HAP-1 (cell line): ENCODE results near the gene BAIAP2.

Experiments
- DNase-seq, 2 experiments: peaks; one replicate each; pipeline ENCODE4 v3.0.0-alpha.2; 2016 to 2020; ENCODE audit warnings: low spot score in 2 of 2
- H3K27me3 ChIP-seq: fragments of 250-450 bp; sonication (Bioruptor Pico); 2 replicates; pipeline ENCODE4 v1.5.1; 2020; ENCODE audit warnings: low read depth, mild to moderate bottlenecking, moderate library complexity
- H3K36me3 ChIP-seq: fragments of 250-450 bp; sonication (Bioruptor Pico); replicated peaks from 2 replicates; pipeline ENCODE4 v1.5.1; 2020; ENCODE audit warnings: mild to moderate bottlenecking
- H3K4me1 ChIP-seq: fragments of 250-450 bp; sonication (Bioruptor Pico); 2 replicates; pipeline ENCODE4 v1.5.1; 2020; ENCODE audit warnings: mild to moderate bottlenecking
- H3K4me3 ChIP-seq: fragments of 250-450 bp; sonication (Bioruptor Pico); 2 replicates; pipeline ENCODE4 v1.5.1; 2020; ENCODE audit warnings: mild to moderate bottlenecking, moderate library complexity
- H3K9me3 ChIP-seq: fragments of 250-450 bp; sonication (Bioruptor Pico); 2 replicates; pipeline ENCODE4 v1.5.1; 2020; ENCODE audit warnings: mild to moderate bottlenecking, moderate library complexity
- in situ Hi-C: fragments of 300-500 bp; cut with MboI; formaldehyde crosslinking; loops from 3 replicates; pipeline ENCODE4 v1.14.3; 2020; ENCODE audit warnings: low sequenced_read_pairs, inconsistent platforms, mixed read lengths

The BAIAP2 gene

DNA sequence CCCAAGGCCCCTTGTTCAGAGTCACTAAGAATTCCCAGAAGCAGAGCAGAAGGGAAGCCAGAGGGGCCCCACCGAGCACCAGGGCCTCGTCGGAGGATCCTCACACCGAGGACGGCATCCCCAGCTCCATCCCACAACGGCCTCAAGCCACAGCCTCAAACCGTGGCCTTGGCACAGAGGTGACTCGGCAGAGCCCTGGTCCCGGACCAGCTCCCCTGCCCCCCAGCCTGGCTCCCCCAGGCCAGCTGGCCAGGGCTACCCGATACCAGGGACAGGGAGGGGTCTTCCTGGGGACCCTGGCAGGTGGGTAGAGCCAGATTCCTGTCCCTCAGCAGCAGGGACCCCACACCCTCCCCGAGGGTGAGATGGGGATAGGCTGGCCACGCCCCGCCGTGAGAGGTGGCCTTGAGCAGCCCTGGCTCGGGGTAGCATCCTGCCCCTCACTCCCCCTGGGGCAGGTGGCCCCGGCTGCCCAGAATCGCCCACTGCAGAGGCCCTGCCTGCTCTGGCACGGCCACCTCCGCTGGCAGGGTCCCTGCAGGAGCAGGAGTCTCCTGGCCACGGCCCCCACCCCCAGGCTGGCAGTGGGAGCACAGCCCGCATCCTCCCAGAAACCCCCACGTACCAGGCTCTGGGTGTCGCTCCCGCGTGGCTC lies 124.8 kb downstream of the BAIAP2 start:
- no peak for DNase-seq
- Histone ChIP-seq H3K9me3 (no peaks in the 10 kb centered on the region), H3K4me1 (no peaks in the 10 kb centered on the region), H3K27me3 (no peaks in the 10 kb centered on the region), H3K36me3 (no peaks in the 10 kb centered on the region), H3K4me3 (no peak overlapping the region)
- in situ Hi-C loops = no loop called here

DNA sequence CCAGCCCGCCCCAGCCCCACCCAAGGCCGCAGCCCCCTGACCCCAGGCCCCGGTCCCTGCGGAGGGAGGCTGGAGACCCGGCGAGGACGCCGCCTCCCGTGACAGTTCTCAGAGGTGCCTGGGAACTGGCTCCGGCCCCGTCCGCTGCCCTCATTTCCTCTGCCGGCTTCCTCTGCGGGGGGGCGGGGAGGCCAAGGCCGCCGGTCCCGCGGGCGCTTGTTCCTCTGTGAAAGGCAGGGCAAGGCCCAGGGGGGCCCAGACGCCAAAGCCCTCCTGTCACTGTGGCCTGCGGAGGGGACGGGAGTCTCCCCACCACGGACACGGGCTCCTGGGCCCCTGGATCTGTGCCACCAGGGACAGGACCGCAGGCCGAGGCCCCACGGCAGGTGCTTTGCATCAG lies 125.4 kb downstream of the BAIAP2 start:
- Histone ChIP-seq H3K4me3 (no peak overlapping the region), H3K4me1 (0 out of 2 replicates have a peak, but pooled peaks cover 3% of the 10 kb centered on the region)
- in situ Hi-C loops = no loop called here

DNA sequence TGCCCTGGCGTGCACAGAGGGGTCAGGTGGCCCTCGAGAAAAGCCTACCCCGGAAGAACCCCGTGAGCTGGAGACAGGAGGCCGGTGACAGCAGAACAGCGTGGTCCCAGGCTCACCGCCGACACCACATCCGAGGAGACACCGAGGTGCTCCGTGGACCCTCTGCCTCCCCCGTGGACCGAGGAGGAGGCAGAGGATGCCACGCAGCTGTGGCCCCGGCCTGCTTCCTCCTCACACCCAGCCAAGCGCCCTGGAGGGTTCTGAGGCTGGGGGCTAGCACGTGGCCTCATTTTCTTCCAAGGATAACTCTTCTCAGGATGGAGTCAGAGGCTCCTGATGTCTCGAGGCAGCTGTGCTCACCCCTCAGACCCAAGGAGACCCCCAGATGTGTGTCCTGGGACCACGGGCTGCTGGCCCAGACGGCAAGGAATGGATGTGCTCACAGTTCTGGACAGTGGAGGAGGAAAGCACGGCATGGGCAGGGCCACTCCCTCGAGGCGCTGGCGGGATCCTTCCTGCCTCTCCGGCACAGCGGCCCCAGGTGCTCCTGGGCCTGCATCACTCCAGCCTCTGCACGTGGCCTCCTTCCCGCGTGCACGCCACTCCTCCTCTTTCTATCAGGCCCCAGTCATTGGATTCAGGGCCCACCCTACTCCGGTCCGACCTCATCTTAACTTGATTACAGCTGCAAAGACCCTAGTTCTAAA lies 125.9 kb downstream of the BAIAP2 start:
- no peaks in the 10 kb centered on the region for H3K27me3 ChIP-seq

More for the DNA sequence above, 125.4 kb downstream of the BAIAP2 start:
- no peak for DNase-seq
- Histone ChIP-seq H3K9me3 (no peaks in the 10 kb centered on the region), H3K36me3 (no peaks in the 10 kb centered on the region), H3K27me3 (no peaks in the 10 kb centered on the region)

DNA sequence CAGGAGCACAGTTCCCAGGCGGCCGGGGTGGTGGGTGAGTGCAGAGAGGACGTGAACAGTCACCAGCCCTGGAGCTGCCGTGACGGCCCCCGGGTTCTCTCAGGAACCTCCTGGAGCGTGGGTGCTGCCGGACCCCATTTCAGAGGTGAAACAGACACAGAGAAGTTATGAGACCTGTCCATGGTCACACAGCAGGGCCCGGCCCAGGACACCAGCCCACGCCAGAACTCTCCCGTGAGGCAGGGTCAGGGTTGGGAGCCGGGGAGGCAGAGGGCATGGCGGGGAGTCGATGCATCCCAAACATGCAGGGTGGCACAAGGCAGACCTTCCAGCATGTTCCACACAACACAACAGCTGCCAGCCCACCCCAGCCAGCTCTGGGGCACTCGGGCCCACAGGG lies 126.6 kb downstream of the BAIAP2 start:
- H3K36me3 ChIP-seq = no peaks in the 10 kb centered on the region
- no peak for DNase-seq
- no peaks in the 10 kb centered on the region for H3K9me3 ChIP-seq
- H3K4me3 ChIP-seq = no peak overlapping the region
- H3K27me3 ChIP-seq = no peaks in the 10 kb centered on the region
- in situ Hi-C loops = no loop called here
- peaks cover 3% of the 10 kb centered on the region; the same call in 1 of the 2 replicates for H3K4me1 ChIP-seq

More for the DNA sequence above, 125.9 kb downstream of the BAIAP2 start:
- Histone ChIP-seq H3K36me3 (no peaks in the 10 kb centered on the region), H3K4me3 (no peak overlapping the region), H3K9me3 (no peaks in the 10 kb centered on the region), H3K4me1 (peaks cover 3% of the 10 kb centered on the region; the same call in 1 of the 2 replicates)
- in situ Hi-C loops = no loop called here
- DNase-seq = no peak

DNA sequence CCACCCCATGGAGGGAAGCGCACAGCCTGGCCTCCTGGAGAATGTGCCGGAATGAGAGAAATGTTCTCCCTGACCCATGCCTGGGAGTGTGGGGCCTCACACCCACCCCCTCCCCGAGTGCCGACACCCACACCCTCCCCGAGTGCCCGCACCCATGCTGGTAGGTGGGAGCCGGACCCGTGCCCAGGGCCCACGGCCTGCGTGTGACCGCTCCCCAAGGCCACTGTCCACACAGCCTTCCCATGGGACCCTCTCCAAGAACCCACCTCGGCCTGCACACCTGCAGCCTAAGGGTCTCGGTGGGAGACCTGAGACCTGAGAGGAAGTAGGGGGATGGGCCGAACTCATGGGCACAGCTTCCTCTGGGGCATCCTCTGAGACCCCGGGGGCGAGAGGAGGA lies 127.0 kb downstream of the BAIAP2 start:
- in situ Hi-C loops = no loop called here
- no peaks in the 10 kb centered on the region for H3K27me3 ChIP-seq
- H3K4me3 ChIP-seq = no peak overlapping the region
- DNase-seq = no peak
- no peaks in the 10 kb centered on the region for H3K9me3 ChIP-seq
- H3K36me3 ChIP-seq = no peaks in the 10 kb centered on the region
- H3K4me1 ChIP-seq = peaks cover 5% of the 10 kb centered on the region; the same call in 1 of the 2 replicates

- no peaks in the 10 kb centered on the region for H3K9me3 ChIP-seq
- DNase-seq = no peak
- in situ Hi-C loops = no loop called here
- no peaks in the 10 kb centered on the region for H3K36me3 ChIP-seq
- H3K4me3 ChIP-seq = no peak overlapping the region
- no peaks in the 10 kb centered on the region for H3K27me3 ChIP-seq
- H3K4me1 ChIP-seq = peaks cover 5% of the 10 kb centered on the region; the same call in 1 of the 2 replicates
Observed at GRCh38 chr17:81162491-81162890, 127.5 kb downstream of the BAIAP2 start.

DNA sequence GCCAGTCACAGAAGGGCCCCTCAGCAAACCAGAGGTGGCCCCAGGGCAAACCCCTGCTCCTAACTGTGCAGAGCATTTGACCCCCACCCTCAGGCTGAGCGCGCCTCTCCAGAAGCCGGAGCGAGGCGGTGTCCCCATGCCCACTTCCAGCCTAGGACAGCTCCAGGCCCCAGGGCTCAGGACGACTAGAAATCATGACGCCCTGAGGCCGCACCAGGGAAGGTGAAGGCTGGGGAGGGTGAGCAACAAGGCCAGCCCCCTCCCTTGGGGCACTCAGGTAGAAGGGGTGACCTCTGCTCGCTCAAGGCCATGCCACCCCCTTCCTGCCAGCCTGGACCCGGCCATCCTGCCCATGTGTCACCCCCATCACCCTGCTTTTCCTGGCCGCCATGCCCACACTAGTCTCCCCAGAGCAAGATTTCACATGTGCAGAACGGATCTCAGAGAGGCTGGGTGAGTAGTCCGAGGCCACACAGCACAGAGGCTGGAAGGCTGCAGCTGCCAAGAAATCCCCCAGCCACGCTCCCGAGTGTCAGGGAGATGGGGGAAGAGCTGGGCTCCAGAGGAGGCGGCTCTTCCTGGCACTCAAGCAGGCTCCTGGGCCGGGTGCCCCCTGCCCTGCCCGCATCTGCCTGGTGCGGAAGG lies 128.2 kb downstream of the BAIAP2 start:
- in situ Hi-C loops = no loop called here
- H3K27me3 ChIP-seq = no peaks in the 10 kb centered on the region
- no peak for DNase-seq
- H3K4me3 ChIP-seq = no peak overlapping the region
- H3K4me1 ChIP-seq = peaks cover 5% of the 10 kb centered on the region; the same call in 1 of the 2 replicates
- no peaks in the 10 kb centered on the region for H3K9me3 ChIP-seq
- no peaks in the 10 kb centered on the region for H3K36me3 ChIP-seq

DNA sequence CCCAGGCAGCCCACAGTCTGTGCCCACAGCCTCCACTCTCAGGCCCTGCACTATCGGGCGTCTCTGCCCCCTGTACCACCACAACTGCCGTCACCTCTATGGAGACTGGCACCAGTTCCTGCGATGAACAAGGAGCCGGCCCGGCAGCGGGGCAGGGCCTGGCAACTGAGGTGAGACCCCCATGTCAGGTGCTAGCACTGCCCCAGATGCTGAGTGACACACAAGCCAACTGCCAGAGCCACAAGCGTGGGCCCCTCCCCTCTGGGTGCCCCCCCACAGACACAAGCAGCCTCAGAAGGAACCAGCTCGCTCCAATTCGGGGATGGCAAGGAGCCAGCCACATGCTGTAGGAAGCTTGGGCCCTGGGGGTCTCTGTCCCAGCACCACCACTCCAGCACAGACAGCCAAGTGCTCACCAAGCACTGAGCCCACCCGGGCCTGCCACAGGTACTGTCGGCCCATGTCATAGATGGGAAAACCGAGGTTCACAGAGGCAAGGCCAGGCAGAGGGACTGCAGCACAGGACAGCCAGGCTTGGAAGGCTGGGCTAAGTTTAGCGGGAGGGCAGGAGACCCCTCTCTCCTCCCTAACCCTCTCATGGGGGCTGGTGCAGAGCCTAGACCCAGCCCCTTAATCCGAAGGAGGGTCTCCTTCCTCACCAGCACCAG lies 128.9 kb downstream of the BAIAP2 start:
- H3K9me3 ChIP-seq = no peaks in the 10 kb centered on the region
- no peak overlapping the region for H3K4me3 ChIP-seq
- H3K4me1 ChIP-seq = peaks cover 5% of the 10 kb centered on the region; the same call in 1 of the 2 replicates
- in situ Hi-C loops = no loop called here
- no peaks in the 10 kb centered on the region for H3K36me3 ChIP-seq
- no peak for DNase-seq
- H3K27me3 ChIP-seq = no peaks in the 10 kb centered on the region

GRCh38 chr17:81164371-81165245 lies 129.7 kb downstream of the BAIAP2 start:
- in situ Hi-C loops = no loop called here
- Histone ChIP-seq H3K36me3 (no peaks in the 10 kb centered on the region), H3K27me3 (no peaks in the 10 kb centered on the region), H3K4me3 (peak overlapping the region; percentile 50), H3K4me1 (peaks cover 5% of the 10 kb centered on the region; the same call in 1 of the 2 replicates), H3K9me3 (no peaks in the 10 kb centered on the region)
- DNase-seq = no peak

- in situ Hi-C loops = no loop called here
Observed at GRCh38 chr17:81165246-81166032, 130.5 kb downstream of the BAIAP2 start, which contains the start of gene PVALEF. TSS of gene PVALEF (plus strand) at chr17:81165507. CDS start at chr17:81181227, 15,720 bp downstream.

GRCh38 chr17:81166033-81166492 lies 131.1 kb downstream of the BAIAP2 start, which contains the start of gene AATK:
TSS of gene AATK (minus strand) at chr17:81166221. CDS start at chr17:81165992, 229 bp downstream.
- Histone ChIP-seq H3K9me3 (no peaks in the 10 kb centered on the region), H3K4me3 (peak within 1 kb of the TSS; percentile 50), H3K36me3 (no peaks in the 10 kb centered on the region), H3K4me1 (peaks cover 5% of the 10 kb centered on the region; the same call in 1 of the 2 replicates), H3K27me3 (no peaks in the 10 kb centered on the region)
- in situ Hi-C loops = no loop called here
- DNase-seq = no peak

More at GRCh38 chr17:81165246-81166032, 130.5 kb downstream of the BAIAP2 start, which contains the start of gene PVALEF:
- H3K36me3 ChIP-seq = no peaks in the 10 kb centered on the region
- H3K27me3 ChIP-seq = no peaks in the 10 kb centered on the region
- H3K9me3 ChIP-seq = no peaks in the 10 kb centered on the region
- H3K4me1 ChIP-seq = peaks cover 5% of the 10 kb centered on the region; the same call in 1 of the 2 replicates
- peak; percentile 16 to 66 for DNase-seq
- H3K4me3 ChIP-seq = peak within 1 kb of the TSS; percentile 50
